ENCODE results near the gene TANK.
A peak's percentile ranks its signal among the peaks of the same experiment; 100 is the strongest.
"Not testable (repeated sequence)": the region's sequence is repeated elsewhere in the genome, so short reads cannot be mapped to it uniquely, and the experiment has no call there.

Gene TANK

GRCh38 chr2:161160226-161161073 is at the start of gene TANK:
TSS of gene TANK (plus strand) at chr2:161160428. CDS start at chr2:161179663, 19,235 bp downstream.
- peak; percentile 89 for DNase-seq

GRCh38 chr2:161111531-161111930 is 48.7 kb upstream of the TANK start:
- no peak for DNase-seq

- no peak for DNase-seq
These were observed 47.3 kb upstream of the TANK start for GRCh38 chr2:161112908-161113307.

- no peak for DNase-seq
These were observed 46.3 kb upstream of the TANK start for GRCh38 chr2:161113693-161114575.

GRCh38 chr2:161115205-161115604 is 45.0 kb upstream of the TANK start:
- DNase-seq, result no peak

GRCh38 chr2:161115605-161116380 is 44.4 kb upstream of the TANK start:
- no peak for DNase-seq

- DNase-seq, result no peak
These were observed 43.7 kb upstream of the TANK start for GRCh38 chr2:161116509-161116908.

- no peak for DNase-seq
These were observed 42.7 kb upstream of the TANK start for GRCh38 chr2:161117506-161117905.

GRCh38 chr2:161118722-161119121 is 41.5 kb upstream of the TANK start:
- no peak for DNase-seq

GRCh38 chr2:161119483-161119882 is 40.7 kb upstream of the TANK start:
- no peak for DNase-seq

GRCh38 chr2:161120775-161121174 is 39.5 kb upstream of the TANK start:
- no peak for DNase-seq

- no peak for DNase-seq
These were observed 38.6 kb upstream of the TANK start for GRCh38 chr2:161121622-161122021.

GRCh38 chr2:161122772-161123530 is 37.3 kb upstream of the TANK start:
- DNase-seq, result no peak

GRCh38 chr2:161123531-161124030 is 36.6 kb upstream of the TANK start:
- DNase-seq, result no peak

- DNase-seq, result no peak
These were observed 36.0 kb upstream of the TANK start for GRCh38 chr2:161124201-161124600.

- no peak for DNase-seq
These were observed 31.3 kb upstream of the TANK start for GRCh38 chr2:161128885-161129284.

GRCh38 chr2:161130354-161130753 is 29.9 kb upstream of the TANK start:
- DNase-seq, result no peak

GRCh38 chr2:161131074-161131680 is 29.1 kb upstream of the TANK start:
- DNase-seq, result no peak

- no peak for DNase-seq
These were observed 28.4 kb upstream of the TANK start for GRCh38 chr2:161131804-161132203.

- DNase-seq, result not testable (repeated sequence)
These were observed 27.8 kb upstream of the TANK start for GRCh38 chr2:161132384-161132783.

- DNase-seq, result no peak
These were observed 26.9 kb upstream of the TANK start for GRCh38 chr2:161133366-161133765.

Measured in NCI-H2029 (cell line).